Upper lobe of right lung (tissue), 1 donor: ENCODE results near the gene CRELD2. TPM values are rescaled to one million over a fixed set of nuclear protein-coding genes. Genes with fewer than 3 reads are reported as not detected.

Experiments
- ATAC-seq: fragments of 200-7000 bp; cut with Tn5 transposase; one replicate; pipeline ENCODE4 v1.9.1; 2020; ENCODE audit warnings: mild to moderate bottlenecking, moderate library complexity
- DNase-seq: peaks from one replicate; pipeline ENCODE4 v3.0.0-alpha.2; 2020
- H3K27ac ChIP-seq: fragments of 200-600 bp; one replicate; pipeline ENCODE4 v1.8.0; 2022
- H3K27me3 ChIP-seq: fragments of 200-600 bp; one replicate; pipeline ENCODE4 v1.8.0; 2022; ENCODE audit warnings: mild to moderate bottlenecking
- H3K36me3 ChIP-seq: fragments of 200-600 bp; one replicate; pipeline ENCODE4 v1.8.0; 2022
- H3K4me1 ChIP-seq: fragments of 200-600 bp; one replicate; pipeline ENCODE4 v1.8.0; 2022
- H3K4me3 ChIP-seq: fragments of 200-600 bp; one replicate; pipeline ENCODE4 v1.8.0; 2022; ENCODE audit warnings: mild to moderate bottlenecking
- H3K9me3 ChIP-seq: fragments of 200-600 bp; one replicate; pipeline ENCODE4 v1.8.0; 2022
- CTCF ChIP-seq: fragments of 200-600 bp; IDR thresholded peaks from one replicate; pipeline ENCODE4 v1.8.0; 2022; ENCODE audit warnings: antibody characterized with exemption
- intact Hi-C: fragments of 100-400 bp; cut with DNase I; formaldehyde crosslinking; loops from one replicate; pipeline ENCODE4 v1.11.0; 2022
- total RNA-seq: library from RNA; stranded (reverse); fragmentation: NEBNext Ultra II Directional; extraction: Animal tissue kit (Norgen Biotek cat#: 25700); gene quantifications from one replicate; pipeline ENCODE4 v1.2.1, GENCODE V29; 2021
- donor health status: DM: no; HTN: yes; CAD: no; lungs with severe emphysema.

CRELD2 gene
- total RNA-seq, 1 donor from 2014 or later = 44.2 TPM

GRCh38 chr22:49965091-49966040 lies 46.9 kb downstream of the CRELD2 start:
- no peak for ATAC-seq
- Histone ChIP-seq H3K9me3 (no peaks in the 10 kb centered on the region), H3K4me3 (peak overlapping the region; percentile 93), H3K36me3 (peaks cover 36% of the 10 kb centered on the region), H3K27me3 (no peaks in the 10 kb centered on the region), H3K27ac (peak overlapping the region; percentile 87), H3K4me1 (peaks cover 63% of the 10 kb centered on the region)
- TF ChIP-seq CTCF = no peak
- DNase-seq = peak; percentile 68
- intact Hi-C loops = no loop called here

GRCh38 chr22:49966041-49966773 lies 47.8 kb downstream of the CRELD2 start:
- TF ChIP-seq CTCF = no peak
- H3K9me3 ChIP-seq = no peaks in the 10 kb centered on the region
- H3K27me3 ChIP-seq = no peaks in the 10 kb centered on the region
- peak overlapping the region; percentile 87 for H3K27ac ChIP-seq
- ATAC-seq (no peak), DNase-seq (peak; percentile 68)
- no peak overlapping the region for H3K4me3 ChIP-seq
- peaks cover 36% of the 10 kb centered on the region for H3K36me3 ChIP-seq
- intact Hi-C loops = no loop called here
- H3K4me1 ChIP-seq = peaks cover 66% of the 10 kb centered on the region

GRCh38 chr22:49966774-49967705 lies 48.6 kb downstream of the CRELD2 start:
- ATAC-seq (peak; percentile 6), DNase-seq (peak; percentile 90)
- intact Hi-C loops = no loop called here
- H3K4me3 ChIP-seq = peak overlapping the region; percentile 30
- no peaks in the 10 kb centered on the region for H3K9me3 ChIP-seq
- no peaks in the 10 kb centered on the region for H3K27me3 ChIP-seq
- peaks cover 30% of the 10 kb centered on the region for H3K36me3 ChIP-seq
- peaks cover 72% of the 10 kb centered on the region for H3K4me1 ChIP-seq
- peak overlapping the region; percentile 87 for H3K27ac ChIP-seq
- TF ChIP-seq CTCF = no peak

GRCh38 chr22:49967706-49968208 lies 49.3 kb downstream of the CRELD2 start:
- Histone ChIP-seq H3K4me1 (peaks cover 71% of the 10 kb centered on the region), H3K27ac (peak overlapping the region; percentile 87), H3K27me3 (no peaks in the 10 kb centered on the region), H3K9me3 (no peaks in the 10 kb centered on the region), H3K36me3 (peaks cover 25% of the 10 kb centered on the region), H3K4me3 (peak overlapping the region; percentile 30)
- ATAC-seq (no peak), DNase-seq (peak; percentile 83)
- TF ChIP-seq CTCF = no peak
- intact Hi-C loops = no loop called here

- Histone ChIP-seq H3K4me3 (no peak overlapping the region), H3K27me3 (no peaks in the 10 kb centered on the region), H3K9me3 (no peaks in the 10 kb centered on the region), H3K36me3 (peaks cover 19% of the 10 kb centered on the region), H3K4me1 (peaks cover 65% of the 10 kb centered on the region), H3K27ac (peak overlapping the region; percentile 87)
- ATAC-seq (no peak), DNase-seq (peak; percentile 69)
- TF ChIP-seq CTCF = no peak
- intact Hi-C loops = no loop called here
Observed at GRCh38 chr22:49968313-49968830, 49.9 kb downstream of the CRELD2 start.
